GM12875 (cell line): ENCODE measurements around the gene VASP.
A peak's percentile ranks its signal among the peaks of the same experiment; 100 is the strongest.

Experiments
- H3K4me3 ChIP-seq: one replicate; pipeline ENCODE4 v1.5.1; 2011; ENCODE audit warnings: low read depth, low read length, control low read depth
- TF ChIP-seq, protein P1 (sequence below): IDR thresholded peaks from 2 replicates; pipeline ENCODE4 v1.5.1; 2011; ENCODE audit warnings: low read depth, mild to moderate bottlenecking, control low read depth, inconsistent platforms, low read length, moderate library complexity, borderline replicate concordance; ENCODE audit not compliant: insufficient read depth

VASP gene

DNA sequence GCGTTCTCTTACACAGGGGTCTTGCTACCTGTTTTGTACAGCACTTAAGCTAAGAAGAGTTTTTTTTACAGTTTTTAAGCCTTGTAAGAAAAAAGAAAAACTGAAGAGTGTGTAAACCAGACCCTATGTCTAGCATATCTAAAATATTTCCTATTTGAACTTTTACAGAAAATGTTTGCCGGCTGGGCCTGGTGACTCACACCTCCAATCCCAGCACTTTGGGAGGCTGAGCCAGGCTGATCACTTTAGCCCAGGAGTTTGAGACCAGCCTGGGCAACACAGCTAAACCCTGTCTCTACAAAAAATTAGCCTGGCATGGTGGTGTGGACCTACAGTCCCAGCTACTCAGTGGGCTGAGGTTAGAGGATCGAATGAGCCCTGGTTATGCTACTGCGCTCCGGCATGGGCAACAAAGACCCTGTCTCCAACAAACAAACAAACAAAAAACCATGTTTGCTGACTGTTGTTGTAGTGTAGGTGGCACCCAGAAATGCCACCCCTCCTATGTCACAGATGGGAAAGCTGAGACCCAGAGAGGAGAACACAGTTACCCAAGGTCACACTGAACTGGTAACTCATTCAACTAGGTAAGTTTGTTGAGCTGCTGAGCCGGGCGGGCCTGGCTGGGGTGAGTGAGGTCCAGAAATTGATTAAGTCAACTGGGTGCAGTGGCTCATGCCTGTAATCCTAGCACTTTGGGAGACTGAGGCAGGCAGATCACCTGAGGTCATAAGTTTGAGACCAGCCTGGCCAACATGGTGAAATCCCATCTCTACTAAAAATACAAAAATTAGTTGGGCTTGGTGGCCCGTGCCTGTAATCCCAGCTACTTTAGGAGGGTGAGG lies 1.9 kb upstream of the VASP start:
- TF ChIP-seq, protein P1, sequence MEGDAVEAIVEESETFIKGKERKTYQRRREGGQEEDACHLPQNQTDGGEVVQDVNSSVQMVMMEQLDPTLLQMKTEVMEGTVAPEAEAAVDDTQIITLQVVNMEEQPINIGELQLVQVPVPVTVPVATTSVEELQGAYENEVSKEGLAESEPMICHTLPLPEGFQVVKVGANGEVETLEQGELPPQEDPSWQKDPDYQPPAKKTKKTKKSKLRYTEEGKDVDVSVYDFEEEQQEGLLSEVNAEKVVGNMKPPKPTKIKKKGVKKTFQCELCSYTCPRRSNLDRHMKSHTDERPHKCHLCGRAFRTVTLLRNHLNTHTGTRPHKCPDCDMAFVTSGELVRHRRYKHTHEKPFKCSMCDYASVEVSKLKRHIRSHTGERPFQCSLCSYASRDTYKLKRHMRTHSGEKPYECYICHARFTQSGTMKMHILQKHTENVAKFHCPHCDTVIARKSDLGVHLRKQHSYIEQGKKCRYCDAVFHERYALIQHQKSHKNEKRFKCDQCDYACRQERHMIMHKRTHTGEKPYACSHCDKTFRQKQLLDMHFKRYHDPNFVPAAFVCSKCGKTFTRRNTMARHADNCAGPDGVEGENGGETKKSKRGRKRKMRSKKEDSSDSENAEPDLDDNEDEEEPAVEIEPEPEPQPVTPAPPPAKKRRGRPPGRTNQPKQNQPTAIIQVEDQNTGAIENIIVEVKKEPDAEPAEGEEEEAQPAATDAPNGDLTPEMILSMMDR = no peak
- no peak overlapping the region for H3K4me3 ChIP-seq

DNA sequence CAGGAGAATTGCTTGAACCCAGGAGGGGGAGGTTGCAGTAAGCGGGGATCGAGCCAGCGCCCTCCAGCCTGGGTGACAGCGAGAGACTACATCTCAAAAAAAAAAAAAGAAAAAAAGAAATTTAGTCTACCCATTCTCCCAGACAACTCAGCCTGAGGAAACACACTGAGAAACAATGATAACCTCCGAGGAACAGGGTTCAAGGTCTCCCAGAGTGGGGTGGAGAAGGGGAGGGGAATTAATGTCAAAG lies 1.4 kb upstream of the VASP start:
- H3K4me3 ChIP-seq = peak overlapping the region; percentile 87
- TF ChIP-seq, protein P1 = no peak

- TF ChIP-seq, protein P1 = peak; percentile 50
- H3K4me3 ChIP-seq = peak overlapping the region; percentile 87
Measured at GRCh38 chr19:45506246-45506988, 862 bp upstream of the VASP start.

- TF ChIP-seq, protein P1 = no peak
- peak overlapping the region; percentile 87 for H3K4me3 ChIP-seq
Measured at GRCh38 chr19:45507872-45508416, 665 bp downstream of the VASP start.

DNA sequence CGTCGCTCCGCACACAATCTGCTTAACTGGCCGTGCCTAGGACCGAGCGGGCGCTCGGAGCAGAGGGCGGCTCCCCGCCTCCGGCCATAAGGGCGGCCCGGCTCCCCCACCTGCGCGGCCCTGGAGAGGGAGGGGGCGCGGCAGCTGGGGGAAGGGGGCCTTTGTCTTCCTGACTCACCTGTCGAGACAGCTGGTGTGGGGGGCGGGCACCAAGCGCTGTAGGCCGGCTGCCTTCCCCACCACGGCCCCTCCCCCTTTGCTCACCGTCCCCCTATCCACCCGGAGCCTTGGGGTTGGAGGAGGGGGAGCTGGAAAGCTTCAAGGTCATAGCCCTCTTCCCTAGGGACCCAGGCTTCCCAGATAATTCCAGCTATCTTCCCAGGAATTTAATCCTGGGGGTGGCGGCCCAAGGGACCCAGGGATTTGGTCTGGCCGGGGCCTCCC lies 1.2 kb downstream of the VASP start:
- TF ChIP-seq, protein P1 = no peak
- peak overlapping the region; percentile 87 for H3K4me3 ChIP-seq

DNA sequence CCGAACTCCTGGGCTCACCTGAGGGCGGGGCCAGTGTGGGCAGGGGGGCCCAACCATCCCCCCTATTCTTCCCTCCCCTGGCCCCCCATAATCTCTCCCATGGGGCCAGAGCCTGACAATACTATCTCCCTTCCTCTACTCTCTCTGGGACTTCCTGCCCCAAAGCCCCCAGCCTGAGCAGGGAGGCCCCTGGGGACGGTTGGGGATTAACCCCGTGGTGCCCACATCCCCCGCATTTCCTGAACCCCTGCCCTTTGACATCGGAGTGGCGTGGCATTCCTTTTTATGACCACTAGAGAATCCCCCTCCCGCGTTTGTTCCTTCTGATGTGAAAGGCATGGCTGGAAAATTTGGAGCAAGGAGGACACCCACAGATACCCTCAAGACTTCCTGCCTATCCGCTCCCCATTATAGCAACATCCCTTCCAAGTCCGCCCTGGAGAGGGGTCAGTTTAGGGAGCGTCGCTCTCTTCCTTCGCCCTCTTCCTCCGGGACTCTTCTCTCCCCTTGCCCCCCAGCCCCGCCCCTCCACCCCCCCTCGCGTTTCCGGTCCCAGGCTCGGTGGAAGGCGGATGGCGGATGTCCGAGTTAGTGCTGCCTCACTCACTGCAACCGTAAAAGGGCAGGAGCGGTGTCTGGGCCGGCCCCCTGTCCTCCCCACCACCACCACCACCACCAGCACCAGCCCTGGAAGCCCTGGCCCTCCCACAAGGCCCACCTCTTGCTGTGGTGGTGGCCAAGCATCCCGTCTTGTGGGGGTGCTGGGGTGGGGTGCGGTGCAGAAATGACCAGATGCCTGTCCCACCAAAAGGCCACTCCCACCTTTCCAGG lies 1.8 kb downstream of the VASP start:
- peak overlapping the region; percentile 87 for H3K4me3 ChIP-seq
- TF ChIP-seq, protein P1 = 0 out of 2 replicates have a peak, but pooled peaks have one; percentile 6
